Sigmoid colon (tissue), 4 donors: Measurements from ENCODE around the gene LTBP1.

Experiments
- CTCF ChIP-seq, 4 experiments: fragments of 450-650 bp in 3 of 4; fragments of 200-600 bp in 1 of 4; IDR thresholded peaks; one replicate each; pipeline ENCODE4 v1.5.1; 2016 to 2019; ENCODE audit warnings: antibody characterized with exemption in 4 of 4, mild to moderate bottlenecking in 3 of 4, moderate library complexity in 2 of 4
- EP300 ChIP-seq, 4 donors: sonication (generic); formaldehyde crosslinking; IDR thresholded peaks; one replicate each; pipeline ENCODE4 v1.6.1; 2017; ENCODE audit warnings: antibody characterized with exemption in 4 of 4
- POLR2A ChIP-seq, 2 donors: fragments of 450-650 bp; IDR thresholded peaks; one replicate each; pipeline ENCODE4 v1.6.1; 2016; ENCODE audit warnings: antibody characterized with exemption in 2 of 2, mild to moderate bottlenecking in 2 of 2, moderate library complexity in 2 of 2
- POLR2AphosphoS5 ChIP-seq, 4 donors: sonication (generic); formaldehyde crosslinking; IDR thresholded peaks; one replicate each; pipeline ENCODE4 v1.6.1; 2017; ENCODE audit warnings: antibody characterized with exemption in 4 of 4

DNA sequence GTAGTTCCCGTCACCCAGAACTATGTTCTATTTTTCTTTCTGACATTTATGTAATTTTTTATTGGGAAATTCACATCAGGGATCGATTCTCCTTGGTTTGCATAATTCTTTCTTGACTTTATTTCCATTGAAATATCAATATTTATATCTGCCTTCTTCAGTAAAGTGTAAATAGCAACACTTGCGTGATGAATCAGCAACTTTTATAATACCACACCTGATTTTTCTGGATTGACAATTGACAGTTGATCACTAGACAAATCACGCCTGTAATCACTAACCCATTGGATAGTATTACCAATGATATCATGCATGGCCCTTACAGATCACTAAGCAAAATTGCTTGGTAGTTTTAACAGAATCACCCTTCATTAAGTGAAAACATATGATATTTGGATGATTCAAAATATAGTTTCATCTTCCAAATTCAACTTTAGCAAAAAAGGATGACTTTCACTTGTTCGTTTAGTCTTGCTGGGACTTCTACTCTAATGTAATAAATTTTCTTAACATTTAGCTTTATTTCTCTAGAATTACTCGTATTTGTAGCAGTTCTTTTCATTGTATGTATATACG, 390.7 kb downstream of the LTBP1 start:
- no peak for TF ChIP-seq POLR2A (IDR thresholded peaks at IDR 0.05)
- no peak for TF ChIP-seq POLR2AphosphoS5 (IDR thresholded peaks at IDR 0.05)
- no peak for TF ChIP-seq CTCF (IDR thresholded peaks at IDR 0.05)
- no peak for TF ChIP-seq EP300 (IDR thresholded peaks at IDR 0.05)
